Adrenal gland (tissue), 12 donors: ENCODE measurements around the gene PPFIA1. TPM values are rescaled to one million over a fixed set of nuclear protein-coding genes. Genes with fewer than 3 reads are reported as not detected.

Experiments
- DNase-seq, 7 donors: peaks; one replicate each; pipeline ENCODE4 v3.0.0-alpha.2; 2019 to 2020
- H3K27ac ChIP-seq, 5 donors: fragments of 200-600 bp; sonication (generic) in 4 of 5; 1 replicate in 3 of 5; 2 replicates in 2 of 5; pipeline versions ENCODE4 v1.5.1 to v1.8.0; 2016 to 2020; ENCODE audit warnings: mild to moderate bottlenecking in 1 of 5
- H3K27me3 ChIP-seq: fragments of 200-600 bp; 2 replicates; pipeline ENCODE4 v1.8.0; 2021
- H3K36me3 ChIP-seq, 2 donors: fragments of 200-600 bp; replicated peaks in 1 of 2; 1 replicate in 1 of 2; 2 replicates in 1 of 2; pipeline versions ENCODE4 v1.5.1 to v1.8.0; 2018 to 2022
- H3K4me1 ChIP-seq, 2 donors: fragments of 200-600 bp; replicated peaks in 1 of 2; 1 replicate in 1 of 2; 2 replicates in 1 of 2; pipeline versions ENCODE4 v1.5.1 to v1.8.0; 2018 to 2021
- H3K4me3 ChIP-seq, 4 donors: fragments of 200-600 bp; sonication (generic) in 3 of 4; one replicate each; pipeline ENCODE4 v1.5.1; 2016 to 2018
- H3K9me3 ChIP-seq, 3 donors: fragments of 200-600 bp; sonication (generic) in 1 of 3; replicated peaks in 1 of 3; 1 replicate in 2 of 3; 2 replicates in 1 of 3; pipeline versions ENCODE4 v1.5.1 to v1.8.0; 2016 to 2021
- POLR2A ChIP-seq, 2 donors: fragments of 450-650 bp; IDR thresholded peaks; one replicate each; pipeline ENCODE4 v1.6.1; 2017; ENCODE audit warnings: antibody characterized with exemption in 2 of 2, mild to moderate bottlenecking in 2 of 2, moderate library complexity in 1 of 2
- WGBS, 4 donors: extraction: QIAGEN DNeasy Blood & Tissue Kit in 2 of 4; methylation state at CpG; one replicate each; pipeline versions ENCODE4 v1.1.5 to v1.1.7; 2013 to 2017; 5-methylcytosine and 5-hydroxymethylcytosine counted together
- intact Hi-C, 2 donors: fragments of 100-400 bp; cut with DNase I; formaldehyde crosslinking; loops; one replicate each; pipeline versions ENCODE4 v1.14.1 to v1.15.0; 2022 to 2023
- polyA plus RNA-seq, 3 donors: library from polyadenylated mRNA; stranded (reverse); fragments of 200-250 nt in 2 of 3; fragments of 350-450 nt in 1 of 3; fragmentation: Illumina TruSeq in 1 of 3; extraction: RNeasy Lipid Tissue Mini Kit (QIAGEN cat#74804) in 1 of 3; gene quantifications; one replicate each; pipeline ENCODE4 v1.2.3, GENCODE V29; 2013 to 2014
- total RNA-seq, 9 donors: library from RNA; depleted of rRNA in 4 of 9; stranded (reverse); fragments of >200 nt in 4 of 9; fragments of 120-200 nt in 1 of 9; fragmentation: NEBNext Ultra II Directional in 1 of 9; extraction: Animal tissue kit (Norgen Biotek cat#: 25700) in 1 of 9; gene quantifications; one replicate each; pipeline versions ENCODE4 v1.1.0 to v1.2.4, GENCODE V29; 2013 to 2023
- TF ChIP-seq, protein P1 (sequence below), 6 experiments: fragments of 450-650 bp in 4 of 6; fragments of 200-600 bp in 2 of 6; sonication (generic) in 1 of 6; IDR thresholded peaks; 1 replicate in 5 of 6; 2 replicates in 1 of 6; pipeline versions ENCODE4 v1.5.1 to v1.8.0; 2016 to 2021; ENCODE audit warnings: antibody characterized with exemption in 6 of 6, mild to moderate bottlenecking in 2 of 6, moderate library complexity in 1 of 6
- donor health status: healthy with polysubstance abuse.
- donor health status: Bipolar disorder and iron deficiency.
- donor health status: DM: yes; HTN: yes; CAD: no.
- donor health status: DM: no; HTN: no; CAD: no.
- donor health status: DM: no; HTN: no; CAD: no.
- donor health status: DM: yes; HTN: yes; CAD: no.

Gene PPFIA1
- total and polyA plus RNA-seq, 12 donors = 25.8 to 58.6 (median 35.7) TPM

DNA sequence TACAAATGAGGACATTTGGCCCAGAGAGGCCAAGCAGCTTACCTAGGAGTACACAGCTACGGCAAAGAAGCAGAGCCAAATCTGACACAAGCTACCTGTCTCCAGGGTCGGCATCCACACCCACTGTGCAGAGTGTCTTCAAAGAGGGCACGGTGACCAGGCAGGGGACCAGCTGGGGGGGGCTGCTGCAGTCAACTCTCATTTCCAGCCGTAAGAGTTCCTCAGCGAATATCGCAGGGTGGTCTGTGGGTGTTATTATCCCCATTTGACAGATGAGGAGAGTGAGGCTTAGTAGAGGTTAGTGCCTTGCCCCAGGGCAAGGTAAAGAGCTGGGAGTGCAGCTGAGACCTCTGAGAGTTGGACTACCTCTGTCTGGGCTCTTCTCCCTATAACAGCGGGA is 7.1 kb upstream of the PPFIA1 start:
- DNase-seq = no peak
- H3K4me3 ChIP-seq = no peak overlapping the region
- intact Hi-C loops = no loop called here
- no peaks in the 10 kb centered on the region for H3K9me3 ChIP-seq
- TF ChIP-seq, protein P1, sequence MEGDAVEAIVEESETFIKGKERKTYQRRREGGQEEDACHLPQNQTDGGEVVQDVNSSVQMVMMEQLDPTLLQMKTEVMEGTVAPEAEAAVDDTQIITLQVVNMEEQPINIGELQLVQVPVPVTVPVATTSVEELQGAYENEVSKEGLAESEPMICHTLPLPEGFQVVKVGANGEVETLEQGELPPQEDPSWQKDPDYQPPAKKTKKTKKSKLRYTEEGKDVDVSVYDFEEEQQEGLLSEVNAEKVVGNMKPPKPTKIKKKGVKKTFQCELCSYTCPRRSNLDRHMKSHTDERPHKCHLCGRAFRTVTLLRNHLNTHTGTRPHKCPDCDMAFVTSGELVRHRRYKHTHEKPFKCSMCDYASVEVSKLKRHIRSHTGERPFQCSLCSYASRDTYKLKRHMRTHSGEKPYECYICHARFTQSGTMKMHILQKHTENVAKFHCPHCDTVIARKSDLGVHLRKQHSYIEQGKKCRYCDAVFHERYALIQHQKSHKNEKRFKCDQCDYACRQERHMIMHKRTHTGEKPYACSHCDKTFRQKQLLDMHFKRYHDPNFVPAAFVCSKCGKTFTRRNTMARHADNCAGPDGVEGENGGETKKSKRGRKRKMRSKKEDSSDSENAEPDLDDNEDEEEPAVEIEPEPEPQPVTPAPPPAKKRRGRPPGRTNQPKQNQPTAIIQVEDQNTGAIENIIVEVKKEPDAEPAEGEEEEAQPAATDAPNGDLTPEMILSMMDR (IDR thresholded peaks at IDR 0.05) = no peak
- no peaks in the 10 kb centered on the region for H3K27me3 ChIP-seq
- H3K27ac ChIP-seq = no peak overlapping the region
- WGBS, 4 donors = 87 to 94% (median 91%) methylated on average over 3 to 7 of the region's 7 CpGs
- H3K4me1 ChIP-seq = no peaks in the 10 kb centered on the region
- no peaks in the 10 kb centered on the region for H3K36me3 ChIP-seq

DNA sequence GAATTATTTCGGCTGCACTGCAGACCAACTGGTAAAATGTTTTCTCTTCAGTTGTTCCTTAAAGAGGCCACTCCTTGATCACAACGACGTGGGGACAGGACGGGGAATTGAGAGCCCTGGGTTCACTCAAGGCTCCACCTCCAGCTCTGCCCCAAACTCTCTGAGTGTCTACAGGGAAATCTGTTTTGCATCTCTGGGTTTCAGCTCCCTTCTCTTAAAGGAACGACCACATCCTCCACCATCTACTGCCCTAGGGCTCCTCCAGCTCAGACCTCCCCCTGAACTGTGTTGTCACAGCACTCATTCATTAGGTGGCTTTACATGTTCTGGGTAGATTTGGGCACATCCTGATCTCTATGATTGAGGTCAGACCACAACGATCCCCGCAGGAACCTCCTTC is 5.1 kb upstream of the PPFIA1 start:
- Histone ChIP-seq H3K9me3 (no peaks in the 10 kb centered on the region), H3K4me3 (no peak overlapping the region), H3K27ac (no peak overlapping the region), H3K27me3 (no peaks in the 10 kb centered on the region), H3K4me1 (peaks cover 0 to 5% of the 10 kb centered on the region in 2 donors), H3K36me3 (no peaks in the 10 kb centered on the region)
- WGBS, 4 donors = 38 to 44% (median 41%) methylated on average over 7 of the region's 7 CpGs
- TF ChIP-seq, protein P1 (IDR thresholded peaks at IDR 0.05) = no peak
- intact Hi-C loops = no loop called here
- DNase-seq = no peak

DNA sequence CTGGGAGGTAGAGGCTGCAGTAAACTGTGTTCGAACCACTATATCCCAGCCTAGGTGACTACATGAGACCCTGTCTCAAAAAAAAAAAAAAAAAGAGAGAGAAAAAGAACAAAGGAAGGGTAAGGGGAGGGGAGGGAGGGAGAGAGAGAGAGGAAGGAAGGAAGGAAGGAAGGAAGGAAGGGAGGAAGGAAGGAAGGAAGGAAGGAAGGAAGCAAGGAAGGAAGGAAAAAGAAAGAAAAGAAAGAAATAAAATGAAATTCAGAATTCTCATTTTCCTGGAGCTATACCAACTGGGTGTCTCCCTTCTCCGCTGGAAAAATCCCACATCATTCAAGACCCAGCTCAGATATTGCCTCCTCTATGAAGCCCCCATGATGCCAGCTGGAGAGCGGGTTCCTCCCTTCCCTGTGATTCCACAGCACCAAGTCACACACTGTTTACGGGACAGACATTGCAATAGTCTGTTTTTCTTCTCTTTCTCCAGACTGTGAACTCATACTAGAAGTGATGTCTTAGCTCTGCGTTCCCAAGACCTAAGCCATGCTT is 3.0 kb upstream of the PPFIA1 start:
- DNase-seq = no peak
- peaks cover 8 to 17% of the 10 kb centered on the region in 2 donors for H3K4me1 ChIP-seq
- TF ChIP-seq, protein P1 (IDR thresholded peaks at IDR 0.05) = no peak
- no peak for TF ChIP-seq POLR2A (IDR thresholded peaks at IDR 0.05)
- H3K4me3 ChIP-seq = no peak overlapping the region
- 82 to 87% (median 85%) methylated on average over 5 of the region's 5 CpGs for WGBS, 4 donors
- no peaks in the 10 kb centered on the region for H3K27me3 ChIP-seq
- intact Hi-C loops = no loop called here
- H3K9me3 ChIP-seq = no peaks in the 10 kb centered on the region
- no peaks in the 10 kb centered on the region for H3K36me3 ChIP-seq
- no peak overlapping the region for H3K27ac ChIP-seq

DNA sequence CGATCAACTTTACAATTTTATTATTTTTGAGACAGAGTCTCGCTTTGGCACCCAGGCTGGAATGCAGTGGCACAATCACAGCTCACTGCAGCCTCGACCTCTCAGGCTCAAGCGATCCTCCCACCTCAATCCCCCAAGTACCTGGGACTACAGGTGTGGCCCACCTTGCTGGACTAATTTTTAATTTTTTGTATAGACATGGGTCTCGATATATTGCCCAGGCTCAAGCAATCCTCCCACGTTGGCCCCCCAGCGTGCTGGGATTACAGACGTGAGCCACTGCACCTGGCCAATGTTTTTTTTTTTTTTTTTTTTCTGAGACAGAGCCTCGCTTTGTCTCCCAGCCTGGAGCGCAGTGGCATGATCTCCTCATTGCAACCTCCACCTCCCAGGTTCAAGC is 2.0 kb upstream of the PPFIA1 start:
- WGBS, 4 donors = 85 to 92% (median 90%) methylated on average over 10 of the region's 10 CpGs
- H3K4me3 ChIP-seq = no peak overlapping the region
- H3K27me3 ChIP-seq = no peaks in the 10 kb centered on the region
- TF ChIP-seq, protein P1 (IDR thresholded peaks at IDR 0.05) = no peak
- TF ChIP-seq POLR2A (IDR thresholded peaks at IDR 0.05) = no peak
- H3K9me3 ChIP-seq = no peaks in the 10 kb centered on the region
- intact Hi-C loops = no loop called here
- no peak overlapping the region for H3K27ac ChIP-seq
- H3K4me1 ChIP-seq = peaks cover 8 to 26% of the 10 kb centered on the region in 2 donors
- H3K36me3 ChIP-seq = peaks cover 0 to 3% of the 10 kb centered on the region in 2 donors
- no peak for DNase-seq
